Adrenal gland (tissue), 12 donors: ENCODE data around the gene CHD1L. TPM values are rescaled to one million over a fixed set of nuclear protein-coding genes. Genes with fewer than 3 reads are reported as not detected.

Experiments used
- DNase-seq, 7 donors: peaks; one replicate each; pipeline ENCODE4 v3.0.0-alpha.2; 2019 to 2020
- H3K27ac ChIP-seq, 5 donors: fragments of 200-600 bp; sonication (generic) in 4 of 5; 1 replicate in 3 of 5; 2 replicates in 2 of 5; pipeline versions ENCODE4 v1.5.1 to v1.8.0; 2016 to 2020; ENCODE audit warnings: mild to moderate bottlenecking in 1 of 5
- H3K27me3 ChIP-seq: fragments of 200-600 bp; 2 replicates; pipeline ENCODE4 v1.8.0; 2021
- H3K36me3 ChIP-seq, 2 donors: fragments of 200-600 bp; replicated peaks in 1 of 2; 1 replicate in 1 of 2; 2 replicates in 1 of 2; pipeline versions ENCODE4 v1.5.1 to v1.8.0; 2018 to 2022
- H3K4me1 ChIP-seq, 2 donors: fragments of 200-600 bp; replicated peaks in 1 of 2; 1 replicate in 1 of 2; 2 replicates in 1 of 2; pipeline versions ENCODE4 v1.5.1 to v1.8.0; 2018 to 2021
- H3K4me3 ChIP-seq, 4 donors: fragments of 200-600 bp; sonication (generic) in 3 of 4; one replicate each; pipeline ENCODE4 v1.5.1; 2016 to 2018
- H3K9me3 ChIP-seq, 3 donors: fragments of 200-600 bp; sonication (generic) in 1 of 3; replicated peaks in 1 of 3; 1 replicate in 2 of 3; 2 replicates in 1 of 3; pipeline versions ENCODE4 v1.5.1 to v1.8.0; 2016 to 2021
- CTCF ChIP-seq, 6 experiments: fragments of 450-650 bp in 4 of 6; fragments of 200-600 bp in 2 of 6; sonication (generic) in 1 of 6; IDR thresholded peaks; 1 replicate in 5 of 6; 2 replicates in 1 of 6; pipeline versions ENCODE4 v1.5.1 to v1.8.0; 2016 to 2021; ENCODE audit warnings: antibody characterized with exemption in 6 of 6, mild to moderate bottlenecking in 2 of 6, moderate library complexity in 1 of 6
- POLR2A ChIP-seq, 2 donors: fragments of 450-650 bp; IDR thresholded peaks; one replicate each; pipeline ENCODE4 v1.6.1; 2017; ENCODE audit warnings: antibody characterized with exemption in 2 of 2, mild to moderate bottlenecking in 2 of 2, moderate library complexity in 1 of 2
- WGBS, 4 donors: extraction: QIAGEN DNeasy Blood & Tissue Kit in 2 of 4; methylation state at CpG; one replicate each; pipeline versions ENCODE4 v1.1.5 to v1.1.7; 2013 to 2017; 5-methylcytosine and 5-hydroxymethylcytosine counted together
- intact Hi-C, 2 donors: fragments of 100-400 bp; cut with DNase I; formaldehyde crosslinking; loops; one replicate each; pipeline versions ENCODE4 v1.14.1 to v1.15.0; 2022 to 2023
- polyA plus RNA-seq, 3 donors: library from polyadenylated mRNA; stranded (reverse); fragments of 200-250 nt in 2 of 3; fragments of 350-450 nt in 1 of 3; fragmentation: Illumina TruSeq in 1 of 3; extraction: RNeasy Lipid Tissue Mini Kit (QIAGEN cat#74804) in 1 of 3; gene quantifications; one replicate each; pipeline ENCODE4 v1.2.3, GENCODE V29; 2013 to 2014
- total RNA-seq, 9 donors: library from RNA; depleted of rRNA in 4 of 9; stranded (reverse); fragments of >200 nt in 4 of 9; fragments of 120-200 nt in 1 of 9; fragmentation: NEBNext Ultra II Directional in 1 of 9; extraction: Animal tissue kit (Norgen Biotek cat#: 25700) in 1 of 9; gene quantifications; one replicate each; pipeline versions ENCODE4 v1.1.0 to v1.2.4, GENCODE V29; 2013 to 2023
- donor health status: healthy with polysubstance abuse.
- donor health status: Bipolar disorder and iron deficiency.
- donor health status: DM: yes; HTN: yes; CAD: no.
- donor health status: DM: no; HTN: no; CAD: no.
- donor health status: DM: no; HTN: no; CAD: no.
- donor health status: DM: yes; HTN: yes; CAD: no.

Gene CHD1L
- total and polyA plus RNA-seq, 12 donors: 11.8 to 28.9 (median 22.6) TPM

GRCh38 chr1:147235822-147236221 lies 6.7 kb upstream of the CHD1L start:
- 83 to 100% (median 93%) methylated on average over 1 of the region's 1 CpG for WGBS, 4 donors
- intact Hi-C loops: no loop called here
- Histone ChIP-seq H3K4me1 (no peaks in the 10 kb centered on the region), H3K4me3 (no peak overlapping the region), H3K36me3 (no peaks in the 10 kb centered on the region), H3K27me3 (no peaks in the 10 kb centered on the region), H3K9me3 (no peaks in the 10 kb centered on the region), H3K27ac (no peak overlapping the region)
- DNase-seq: no peak
- TF ChIP-seq CTCF (IDR thresholded peaks at IDR 0.05): no peak
- no peak for TF ChIP-seq POLR2A (IDR thresholded peaks at IDR 0.05)

GRCh38 chr1:147236448-147236847 lies 6.0 kb upstream of the CHD1L start:
- DNase-seq: no peak
- Histone ChIP-seq H3K4me3 (no peak overlapping the region), H3K36me3 (no peaks in the 10 kb centered on the region), H3K27me3 (no peaks in the 10 kb centered on the region), H3K9me3 (no peaks in the 10 kb centered on the region), H3K27ac (no peak overlapping the region), H3K4me1 (no peaks in the 10 kb centered on the region)
- no peak for TF ChIP-seq POLR2A (IDR thresholded peaks at IDR 0.05)
- TF ChIP-seq CTCF (IDR thresholded peaks at IDR 0.05): no peak
- WGBS, 4 donors: 65 to 100% (median 97%) methylated on average over 2 of the region's 2 CpGs
- intact Hi-C loops: no loop called here

- no peak overlapping the region for H3K27ac ChIP-seq
- peaks cover 0 to 6% of the 10 kb centered on the region in 2 donors for H3K4me1 ChIP-seq
- TF ChIP-seq POLR2A (IDR thresholded peaks at IDR 0.05): no peak
- no peak for TF ChIP-seq CTCF (IDR thresholded peaks at IDR 0.05)
- H3K4me3 ChIP-seq: no peak overlapping the region
- no peaks in the 10 kb centered on the region for H3K9me3 ChIP-seq
- intact Hi-C loops: no loop called here
- DNase-seq: no peak
- 70 to 81% (median 75%) methylated on average over 2 to 3 of the region's 3 CpGs for WGBS, 4 donors
- no peaks in the 10 kb centered on the region for H3K36me3 ChIP-seq
- no peaks in the 10 kb centered on the region for H3K27me3 ChIP-seq
Measured at GRCh38 chr1:147236959-147237791, 5.3 kb upstream of the CHD1L start.

- intact Hi-C loops: no loop called here
- TF ChIP-seq POLR2A (IDR thresholded peaks at IDR 0.05) (no peak), CTCF (IDR thresholded peaks at IDR 0.05) (no peak)
- H3K4me3 ChIP-seq: no peak overlapping the region
- no peaks in the 10 kb centered on the region for H3K36me3 ChIP-seq
- no peaks in the 10 kb centered on the region for H3K9me3 ChIP-seq
- no peak overlapping the region for H3K27ac ChIP-seq
- DNase-seq: no peak
- no peaks in the 10 kb centered on the region for H3K27me3 ChIP-seq
- 69 to 77% (median 72%) methylated on average over 3 of the region's 3 CpGs for WGBS, 4 donors
- peaks cover 0 to 8% of the 10 kb centered on the region in 2 donors for H3K4me1 ChIP-seq
Measured at GRCh38 chr1:147238053-147238902, 4.2 kb upstream of the CHD1L start.
